Smooth muscle cell (in vitro differentiated cells): Measurements from ENCODE around the gene ZNF431. TPM values are rescaled to one million over a fixed set of nuclear protein-coding genes. Genes with fewer than 3 reads are reported as not detected.
"Not testable (repeated sequence)": the region's sequence is repeated elsewhere in the genome, so short reads cannot be mapped to it uniquely, and the experiment has no call there.

ENCODE experiments used
- DNase-seq: peaks from one replicate; lab custom pipeline; 2025; ENCODE audit not compliant: unreplicated experiment; lab: John Stamatoyannopoulos, UW
- H2AFZ ChIP-seq: fragments of 200-600 bp; sonication (generic); 2 replicates; pipeline ENCODE4 v1.6.0; 2016; ENCODE audit warnings: antibody characterized with exemption, low read depth, mild to moderate bottlenecking
- H3F3A ChIP-seq: fragments of 200-600 bp; sonication (generic); 2 replicates; pipeline ENCODE4 v1.6.0; 2017; ENCODE audit warnings: antibody characterized with exemption, low read depth
- H3K27ac ChIP-seq: fragments of 200-600 bp; sonication (generic); 2 replicates; pipeline ENCODE4 v1.5.1; 2016; ENCODE audit warnings: low read depth, mild to moderate bottlenecking
- H3K27me3 ChIP-seq: fragments of 200-600 bp; sonication (generic); 2 replicates; pipeline ENCODE4 v1.6.1; 2016; ENCODE audit warnings: low read depth, mild to moderate bottlenecking
- H3K36me3 ChIP-seq: fragments of 200-600 bp; sonication (generic); 2 replicates; pipeline ENCODE4 v1.5.1; 2016; ENCODE audit warnings: low read depth
- H3K4me1 ChIP-seq: fragments of 200-600 bp; sonication (generic); 2 replicates; pipeline ENCODE4 v1.5.1; 2016; ENCODE audit warnings: low read depth
- H3K4me2 ChIP-seq: fragments of 200-600 bp; sonication (generic); 2 replicates; pipeline ENCODE4 v1.6.0; 2016; ENCODE audit warnings: mild to moderate bottlenecking
- H3K4me3 ChIP-seq: fragments of 200-600 bp; sonication (generic); 2 replicates; pipeline ENCODE4 v1.5.1; 2016; ENCODE audit warnings: mild to moderate bottlenecking
- H3K79me2 ChIP-seq: fragments of 200-600 bp; sonication (generic); 2 replicates; pipeline ENCODE4 v1.6.0; 2016; ENCODE audit warnings: low read depth, mild to moderate bottlenecking
- H3K9ac ChIP-seq: fragments of 200-600 bp; sonication (generic); 2 replicates; pipeline ENCODE4 v1.6.0; 2016; ENCODE audit warnings: low read depth
- H3K9me3 ChIP-seq: fragments of 200-600 bp; sonication (generic); replicated peaks from 2 replicates; pipeline ENCODE4 v1.5.1; 2016; ENCODE audit warnings: low read depth
- H4K20me1 ChIP-seq: fragments of 200-600 bp; sonication (generic); 2 replicates; pipeline ENCODE4 v1.6.0; 2016; ENCODE audit warnings: low read depth
- CTCF ChIP-seq: fragments of 200-600 bp; sonication (generic); IDR thresholded peaks from 2 replicates; pipeline ENCODE4 v1.5.1; 2017; ENCODE audit warnings: borderline replicate concordance, mild to moderate bottlenecking, antibody characterized with exemption; ENCODE audit not compliant: insufficient read depth, poor library complexity, severe bottlenecking
- WGBS: methylation state at CpG from one replicate; pipeline ENCODE4 v1.1.7; 2016; ENCODE audit warnings: low lambda C conversion rate; 5-methylcytosine and 5-hydroxymethylcytosine counted together
- polyA plus RNA-seq: library from polyadenylated mRNA; unstranded; fragments of >200 nt; fragmentation: Nextera tagmentation; extraction: Ambion mirVana; gene quantifications from 2 replicates; pipeline ENCODE4 v1.2.1, GENCODE V29; 2016
- total RNA-seq: library from RNA; depleted of rRNA; stranded (reverse); fragments of >200 nt; gene quantifications from 2 replicates; pipeline ENCODE4 v1.2.3, GENCODE V29; 2014

Gene ZNF431
- total and polyA plus RNA-seq, 2 experiments from 2014 or later: 5.2 to 14.7 TPM

- H3F3A ChIP-seq: no peaks in the 10 kb centered on the region
- H3K79me2 ChIP-seq: no peaks in the 10 kb centered on the region
- H3K4me1 ChIP-seq: peaks cover 5% of the 10 kb centered on the region
- TF ChIP-seq CTCF: no peak
- H3K4me3 ChIP-seq: no peak overlapping the region
- H3K27me3 ChIP-seq: no peaks in the 10 kb centered on the region
- H4K20me1 ChIP-seq: no peaks in the 10 kb centered on the region
- H3K9me3 ChIP-seq: no peaks in the 10 kb centered on the region
- WGBS: 64% methylated on average over 1 of the region's 1 CpG
- no peak for DNase-seq
- no peak overlapping the region for H3K27ac ChIP-seq
- H2AFZ ChIP-seq: no peak overlapping the region
- no peak overlapping the region for H3K4me2 ChIP-seq
- H3K9ac ChIP-seq: no peak overlapping the region
- H3K36me3 ChIP-seq: no peaks in the 10 kb centered on the region
These were observed 8.2 kb upstream of the ZNF431 start for GRCh38 chr19:21133633-21134032.

GRCh38 chr19:21134934-21135366 is 6.9 kb upstream of the ZNF431 start:
- Histone ChIP-seq H3K27ac (no peak overlapping the region), H3K27me3 (no peaks in the 10 kb centered on the region), H3K79me2 (no peaks in the 10 kb centered on the region), H3K36me3 (no peaks in the 10 kb centered on the region), H4K20me1 (no peaks in the 10 kb centered on the region), H3K4me1 (peaks cover 2% of the 10 kb centered on the region), H2AFZ (no peak overlapping the region), H3F3A (no peaks in the 10 kb centered on the region), H3K4me2 (no peak overlapping the region), H3K9ac (no peak overlapping the region), H3K4me3 (no peak overlapping the region), H3K9me3 (no peaks in the 10 kb centered on the region)
- TF ChIP-seq CTCF: no peak
- DNase-seq: no peak
- WGBS: 88% methylated on average over 2 of the region's 2 CpGs

DNA sequence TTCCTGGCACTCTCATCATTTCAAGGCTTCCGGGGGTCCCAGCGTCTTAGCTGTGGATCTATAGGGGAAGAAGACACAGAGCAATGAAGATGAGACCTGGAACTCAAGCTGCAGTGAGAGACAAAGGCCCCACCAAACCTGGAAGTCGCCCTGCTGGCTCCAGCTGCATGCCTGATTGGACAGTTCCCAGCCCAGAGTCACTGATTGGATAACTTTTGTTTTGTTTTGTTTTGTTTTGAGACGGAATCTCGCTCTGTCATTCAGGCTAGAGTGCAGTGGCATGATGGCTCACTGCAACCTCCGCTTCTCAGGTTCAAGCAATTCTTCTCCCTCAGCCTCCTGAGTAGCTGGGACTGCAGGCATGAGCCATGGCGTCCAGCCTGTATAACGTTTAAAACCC is 6.4 kb upstream of the ZNF431 start:
- H3F3A ChIP-seq: no peaks in the 10 kb centered on the region
- no peak overlapping the region for H2AFZ ChIP-seq
- no peak overlapping the region for H3K4me3 ChIP-seq
- no peaks in the 10 kb centered on the region for H3K9me3 ChIP-seq
- no peak overlapping the region for H3K27ac ChIP-seq
- 89% methylated on average over 8 of the region's 8 CpGs for WGBS
- TF ChIP-seq CTCF: no peak
- no peaks in the 10 kb centered on the region for H3K79me2 ChIP-seq
- H3K4me1 ChIP-seq: no peaks in the 10 kb centered on the region
- no peak overlapping the region for H3K9ac ChIP-seq
- no peaks in the 10 kb centered on the region for H3K27me3 ChIP-seq
- no peak overlapping the region for H3K4me2 ChIP-seq
- H3K36me3 ChIP-seq: no peaks in the 10 kb centered on the region
- H4K20me1 ChIP-seq: no peaks in the 10 kb centered on the region
- DNase-seq: no peak

DNA sequence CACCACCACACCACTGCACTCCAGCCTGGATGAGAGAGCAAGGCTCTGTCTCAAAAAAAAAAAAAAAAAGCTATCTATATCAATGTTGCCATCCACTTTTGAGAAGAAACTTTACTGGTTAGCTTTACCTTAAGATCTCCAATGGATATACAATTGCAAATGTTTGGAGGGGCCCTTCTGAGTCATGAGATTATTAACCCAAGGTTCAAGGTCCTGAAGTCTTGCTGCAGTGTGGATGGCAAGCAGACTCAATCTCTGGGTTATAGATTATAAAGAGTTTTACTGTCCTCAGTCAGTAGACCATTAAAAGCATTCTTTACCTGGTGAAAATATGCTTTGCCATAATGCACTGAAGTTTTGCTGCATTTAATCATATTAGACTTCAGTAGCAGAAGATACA is 3.7 kb upstream of the ZNF431 start:
- no peak for TF ChIP-seq CTCF
- Histone ChIP-seq H3K9ac (no peak overlapping the region), H3K4me3 (no peak overlapping the region), H4K20me1 (no peaks in the 10 kb centered on the region), H3F3A (no peaks in the 10 kb centered on the region), H2AFZ (no peak overlapping the region), H3K36me3 (no peaks in the 10 kb centered on the region), H3K79me2 (peaks cover 12% of the 10 kb centered on the region), H3K4me2 (no peak overlapping the region), H3K9me3 (no peaks in the 10 kb centered on the region), H3K27me3 (no peaks in the 10 kb centered on the region), H3K27ac (no peak overlapping the region), H3K4me1 (peaks cover 6% of the 10 kb centered on the region)
- DNase-seq: no peak

DNA sequence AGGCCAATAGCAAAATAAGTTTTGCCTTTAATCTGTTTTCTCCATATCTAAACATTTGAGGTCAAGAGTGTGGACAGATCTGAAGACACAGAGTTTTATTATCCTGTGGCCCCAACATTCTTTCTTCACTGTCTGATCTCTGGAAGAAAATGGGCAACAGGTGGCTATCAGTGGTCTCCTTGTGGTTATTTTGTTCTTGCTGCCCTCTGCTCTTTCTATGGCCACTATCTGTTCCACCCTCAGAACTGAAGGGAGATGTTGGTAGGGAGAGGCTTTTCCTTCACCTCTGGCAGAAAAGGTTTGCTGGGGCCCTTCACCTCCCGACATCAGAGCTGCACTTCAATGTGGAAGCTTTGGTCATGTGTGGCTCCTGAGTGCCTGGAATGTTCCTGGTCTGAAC is 834 bp upstream of the ZNF431 start:
- not testable (repeated sequence) for H3F3A ChIP-seq, H3K4me2 ChIP-seq, H3K27ac ChIP-seq, H3K9ac ChIP-seq, H3K9me3 ChIP-seq, H3K4me1 ChIP-seq, H3K4me3 ChIP-seq, DNase-seq, H4K20me1 ChIP-seq, H3K27me3 ChIP-seq
- Histone ChIP-seq H2AFZ (peak overlapping the region; percentile 81), H3K79me2 (peaks cover 33% of the 10 kb centered on the region), H3K36me3 (peaks cover 11% of the 10 kb centered on the region)
- 100% methylated on average over 1 of the region's 1 CpG for WGBS
